Measurements from ENCODE around the gene PPP1R13L. TPM values are rescaled to one million over a fixed set of nuclear protein-coding genes. Genes with fewer than 3 reads are reported as not detected.

The PPP1R13L gene
- total RNA-seq, 2 experiments from 2014 or later, result 11.8 to 13.4 TPM

DNA sequence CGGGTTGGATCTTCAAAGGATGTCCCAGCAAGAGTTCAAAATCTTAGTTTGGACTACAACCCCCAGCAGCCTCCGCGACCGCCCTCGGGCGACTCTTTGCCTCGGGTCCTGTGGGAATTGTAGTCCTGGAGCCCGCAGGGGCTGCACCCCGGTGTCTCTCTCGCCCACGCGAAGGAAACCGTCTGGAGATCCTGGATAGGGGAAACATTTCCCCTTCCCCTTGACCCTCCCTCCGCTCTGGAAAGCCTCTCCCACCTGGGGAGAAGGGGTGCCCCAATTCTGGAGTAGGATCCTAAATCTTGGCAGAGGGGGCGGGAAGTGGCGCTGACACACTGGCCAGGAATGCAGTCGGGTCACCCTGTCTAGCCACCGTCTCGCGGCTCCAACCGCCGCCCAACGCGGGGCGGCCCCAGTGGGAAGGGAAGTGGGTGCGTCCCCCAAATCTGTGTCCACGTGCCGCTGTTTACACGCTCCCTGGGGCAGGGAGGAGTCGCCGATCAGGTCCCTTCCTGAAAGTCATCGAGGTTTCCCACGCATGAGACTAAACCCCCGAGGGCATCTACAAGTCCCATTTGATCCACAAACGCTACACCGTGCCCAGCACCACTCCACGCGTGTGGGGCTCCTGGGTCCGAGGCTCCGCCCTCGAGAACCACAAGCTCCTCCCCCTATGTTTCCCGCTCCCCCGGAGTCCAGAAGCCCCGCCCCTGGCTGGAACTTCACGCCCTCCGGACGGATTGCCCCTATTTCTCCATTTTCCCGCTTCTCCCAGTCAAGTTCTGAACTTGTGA, 761 bp upstream of the PPP1R13L start:
- H3K36me3 Mint-ChIP-seq (ENCODE audit: low read depth), result peaks cover 19% of the 10 kb centered on the region
- H3K4me1 Mint-ChIP-seq (ENCODE audit: low read depth), result peaks cover 46% of the 10 kb centered on the region
- H3K27me3 Mint-ChIP-seq (ENCODE audit: low read depth), result peaks cover 21% of the 10 kb centered on the region
- ATAC-seq, result peak; percentile 59
- DNase-seq, result peak; percentile 90
- H3K27ac Mint-ChIP-seq, result peak overlapping the region; percentile 93
- H3K4me3 Mint-ChIP-seq, result peak overlapping the region; percentile 96
- POLR2A ChIA-PET, result interaction anchor here (0.5 to 1.0 kb wide), 4 partner anchors 13 to 352 kb away, joined by 3 to 4 read pairs (median 3); no protein-coding TSS in a partner anchor
- no peaks in the 10 kb centered on the region for H3K9me3 Mint-ChIP-seq (ENCODE audit: insufficient read depth)
- CTCF ChIA-PET, result interaction anchor here (1.0 to 6.1 kb wide), 5 partner anchors 25 to 80 kb away, joined by 3 to 64 read pairs (median 16); no protein-coding TSS in a partner anchor

DNA sequence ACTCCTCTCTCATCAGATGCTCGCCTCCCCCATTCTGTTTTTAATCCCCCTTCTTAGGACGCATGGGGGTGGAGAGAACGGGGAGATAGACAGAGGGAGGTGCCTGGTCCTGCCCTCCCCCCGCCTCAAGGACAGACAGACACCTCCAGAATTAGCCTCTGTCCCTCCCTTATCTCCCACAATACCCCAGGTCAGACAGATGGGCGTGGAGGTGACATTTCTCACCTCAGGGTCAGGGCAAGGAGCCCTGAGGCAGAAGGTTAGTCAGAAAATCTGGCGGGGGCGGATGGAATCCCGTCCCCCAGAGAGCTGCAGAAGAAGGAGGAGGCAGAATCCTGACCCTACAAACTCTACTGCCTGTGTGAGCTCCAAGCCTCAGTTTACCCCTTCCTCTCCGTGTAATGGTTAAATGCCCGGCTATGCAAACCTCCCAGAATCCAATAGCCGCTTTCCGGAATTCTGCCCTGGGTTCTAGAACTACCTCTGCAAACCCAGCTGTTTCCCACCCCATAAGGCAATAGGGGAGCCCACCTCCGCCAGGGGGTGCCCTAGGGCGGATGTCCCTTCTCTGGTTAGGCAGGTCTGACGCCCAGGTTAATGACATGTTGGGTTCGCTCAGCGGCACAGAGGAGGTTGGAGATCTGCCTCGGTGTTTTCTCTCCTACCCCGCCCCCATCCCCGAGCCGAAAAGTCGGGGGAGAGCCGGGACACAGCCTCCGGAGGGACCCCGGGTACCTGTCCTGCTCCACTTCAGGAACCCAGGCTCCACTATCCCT, 900 bp downstream of the PPP1R13L start:
- CTCF ChIA-PET, result interaction anchor here (0.9 to 6.1 kb wide), 16 partner anchors 11 to 242 kb away, joined by 3 to 64 read pairs (median 4); partner anchors contain the start of genes ERCC1 and FOSB
- DNase-seq, result peak; percentile 89

DNA sequence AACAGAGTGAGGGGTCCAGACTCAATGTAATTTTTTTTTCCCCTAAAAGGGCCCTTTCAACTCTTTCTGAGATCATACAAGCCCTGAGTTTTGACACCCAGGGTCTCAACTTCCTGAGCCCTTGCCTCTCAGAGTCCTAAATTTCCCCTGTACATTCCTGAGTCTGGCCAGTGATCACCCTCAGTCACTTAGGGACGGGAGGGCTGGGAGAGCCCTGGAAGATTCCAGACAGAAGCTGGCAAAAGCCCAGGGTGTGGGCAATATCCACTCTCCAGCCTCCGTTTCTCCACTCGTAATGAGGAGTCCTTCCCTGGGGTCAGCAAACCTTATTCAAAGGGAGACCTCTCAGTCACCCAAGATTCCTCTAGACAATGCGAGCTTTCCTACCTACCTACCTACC, 1.6 kb downstream of the PPP1R13L start:
- no peak for ATAC-seq
- no peak overlapping the region for H3K4me3 Mint-ChIP-seq

More for the DNA sequence above, 900 bp downstream of the PPP1R13L start:
- peak; percentile 22 for ATAC-seq
- Mint-ChIP-seq H3K27ac (peak overlapping the region; percentile 57), H3K9me3 (ENCODE audit: insufficient read depth) (no peaks in the 10 kb centered on the region), H3K4me3 (peak overlapping the region; percentile 96), H3K36me3 (ENCODE audit: low read depth) (peaks cover 12% of the 10 kb centered on the region), H3K4me1 (ENCODE audit: low read depth) (peaks cover 44% of the 10 kb centered on the region), H3K27me3 (ENCODE audit: low read depth) (peaks cover 21% of the 10 kb centered on the region)
- POLR2A ChIA-PET, result interaction anchor here (0.8 to 1.1 kb wide), 2 partner anchors 33 to 75 kb away, joined by 3 to 4 read pairs; partner anchors contain the start of gene ERCC2

DNA sequence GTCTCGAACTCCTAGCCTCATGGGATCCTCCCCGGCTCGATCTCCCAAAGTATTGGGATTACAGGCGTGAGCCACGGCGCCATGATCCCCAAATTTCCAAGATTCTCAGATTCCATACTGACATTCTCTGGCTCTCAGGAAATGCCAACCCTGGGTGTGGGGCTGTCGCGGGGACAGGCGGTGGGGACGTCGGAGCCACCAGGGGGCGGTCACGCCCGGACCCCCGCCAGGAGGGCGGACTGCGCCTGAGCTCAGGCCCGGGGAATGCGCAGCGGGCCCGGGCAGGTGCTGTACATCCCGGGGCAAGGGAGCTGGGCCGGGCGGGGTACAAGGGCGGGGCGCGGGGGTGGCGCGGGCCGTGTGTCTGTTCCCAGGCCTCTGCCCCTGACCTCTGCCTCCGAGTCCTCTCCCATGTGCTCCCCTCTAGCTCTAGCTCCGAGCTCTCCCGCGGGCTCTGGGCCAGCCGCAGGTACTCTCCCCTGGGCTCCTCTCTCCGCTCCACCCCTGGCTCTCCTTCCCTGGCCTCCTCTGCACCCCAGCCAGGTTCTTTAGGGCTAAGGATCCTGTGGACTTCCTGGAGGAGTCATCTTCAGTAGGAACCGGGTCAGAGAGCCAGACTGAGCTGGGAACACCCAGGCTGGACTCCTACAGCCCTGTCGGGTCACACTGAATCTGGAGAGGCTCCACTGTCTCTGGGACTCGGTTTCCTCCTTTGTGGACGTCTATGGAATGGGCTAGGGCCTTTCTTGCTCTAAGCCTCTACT, 2.4 kb downstream of the PPP1R13L start:
- Mint-ChIP-seq H3K27ac (no peak overlapping the region), H3K9me3 (ENCODE audit: insufficient read depth) (no peaks in the 10 kb centered on the region), H3K27me3 (ENCODE audit: low read depth) (peaks cover 32% of the 10 kb centered on the region), H3K36me3 (ENCODE audit: low read depth) (peaks cover 5% of the 10 kb centered on the region), H3K4me1 (ENCODE audit: low read depth) (peaks cover 41% of the 10 kb centered on the region), H3K4me3 (no peak overlapping the region)
- ChIA-PET CTCF (interaction anchor here (0.7 to 6.1 kb wide), 12 partner anchors 8 to 83 kb away, joined by 3 to 64 read pairs (median 4); partner anchors contain the start of genes ERCC2 and FOSB), POLR2A (no interaction called here)
- DNase-seq (no peak), ATAC-seq (no peak)

More for the DNA sequence above, 1.6 kb downstream of the PPP1R13L start:
- H3K27ac Mint-ChIP-seq, result no peak overlapping the region
- CTCF ChIA-PET, result interaction anchor here (1.0 to 6.1 kb wide), 8 partner anchors 17 to 82 kb away, joined by 3 to 64 read pairs (median 4); partner anchors contain the start of gene FOSB
- POLR2A ChIA-PET, result no interaction called here
- H3K4me1 Mint-ChIP-seq (ENCODE audit: low read depth), result peaks cover 44% of the 10 kb centered on the region
- peaks cover 8% of the 10 kb centered on the region for H3K36me3 Mint-ChIP-seq (ENCODE audit: low read depth)
- no peaks in the 10 kb centered on the region for H3K9me3 Mint-ChIP-seq (ENCODE audit: insufficient read depth)
- peaks cover 27% of the 10 kb centered on the region for H3K27me3 Mint-ChIP-seq (ENCODE audit: low read depth)
- no peak for DNase-seq

DNA sequence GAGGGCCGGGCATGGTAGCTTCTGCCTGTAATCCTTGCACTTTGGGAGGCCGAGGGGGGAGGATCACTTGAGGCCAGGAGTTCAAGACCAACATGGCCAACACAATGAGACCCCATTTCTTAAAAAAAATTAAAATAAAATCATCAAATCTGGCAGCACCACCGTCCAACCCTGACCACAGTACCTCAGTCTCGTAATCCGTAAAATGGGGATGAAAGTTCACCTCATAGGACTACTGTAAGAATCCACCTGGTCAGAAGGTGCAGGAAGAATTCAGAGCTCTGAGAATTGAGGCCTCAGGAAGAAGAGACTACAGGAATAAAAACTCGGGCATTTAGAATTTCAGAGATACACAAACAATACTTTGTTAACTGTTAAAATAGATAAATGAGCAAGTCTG, 3.1 kb downstream of the PPP1R13L start:
- Mint-ChIP-seq H3K36me3 (ENCODE audit: low read depth) (peaks cover 7% of the 10 kb centered on the region), H3K9me3 (ENCODE audit: insufficient read depth) (no peaks in the 10 kb centered on the region), H3K27me3 (ENCODE audit: low read depth) (peaks cover 39% of the 10 kb centered on the region), H3K27ac (no peak overlapping the region), H3K4me3 (no peak overlapping the region), H3K4me1 (ENCODE audit: low read depth) (peaks cover 42% of the 10 kb centered on the region)
- DNase-seq (no peak), ATAC-seq (no peak)
- CTCF ChIA-PET, result interaction anchor here (1.0 to 6.1 kb wide), 7 partner anchors 11 to 77 kb away, joined by 3 to 64 read pairs (median 6); partner anchors contain the start of genes ERCC2 and FOSB
- POLR2A ChIA-PET, result interaction anchor here (0.6 kb wide), 1 partner anchor 32 kb away, joined by 3 read pairs; no protein-coding TSS in a partner anchor

DNA sequence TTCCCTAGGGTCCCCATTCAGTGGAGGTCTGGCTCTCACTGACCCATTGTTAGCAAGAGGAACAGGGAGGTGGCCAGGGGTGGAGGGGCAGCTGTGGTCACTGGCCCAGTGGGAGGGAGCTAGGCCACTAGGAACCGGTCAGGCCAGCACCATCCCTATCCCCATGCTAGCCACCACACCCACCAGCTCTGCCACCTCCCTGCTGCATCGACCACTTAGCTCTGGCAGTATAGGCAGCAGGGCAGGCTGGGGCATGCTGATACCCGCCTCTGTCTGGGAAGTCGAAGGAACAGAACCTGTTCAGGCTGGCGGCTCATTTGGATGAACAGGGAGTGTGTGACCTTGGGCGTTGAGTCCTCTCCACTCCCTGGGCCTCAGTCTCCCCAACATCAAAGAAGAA, 4.7 kb downstream of the PPP1R13L start:
- Mint-ChIP-seq H3K27ac (no peak overlapping the region), H3K36me3 (ENCODE audit: low read depth) (peaks cover 8% of the 10 kb centered on the region), H3K4me1 (ENCODE audit: low read depth) (peaks cover 34% of the 10 kb centered on the region), H3K27me3 (ENCODE audit: low read depth) (peaks cover 47% of the 10 kb centered on the region), H3K9me3 (ENCODE audit: insufficient read depth) (no peaks in the 10 kb centered on the region), H3K4me3 (no peak overlapping the region)
- ATAC-seq (no peak), DNase-seq (no peak)
- ChIA-PET CTCF (interaction anchor here (1.1 to 6.1 kb wide), 4 partner anchors 39 to 85 kb away, joined by 3 to 64 read pairs (median 7); no protein-coding TSS in a partner anchor), POLR2A (no interaction called here)

DNA sequence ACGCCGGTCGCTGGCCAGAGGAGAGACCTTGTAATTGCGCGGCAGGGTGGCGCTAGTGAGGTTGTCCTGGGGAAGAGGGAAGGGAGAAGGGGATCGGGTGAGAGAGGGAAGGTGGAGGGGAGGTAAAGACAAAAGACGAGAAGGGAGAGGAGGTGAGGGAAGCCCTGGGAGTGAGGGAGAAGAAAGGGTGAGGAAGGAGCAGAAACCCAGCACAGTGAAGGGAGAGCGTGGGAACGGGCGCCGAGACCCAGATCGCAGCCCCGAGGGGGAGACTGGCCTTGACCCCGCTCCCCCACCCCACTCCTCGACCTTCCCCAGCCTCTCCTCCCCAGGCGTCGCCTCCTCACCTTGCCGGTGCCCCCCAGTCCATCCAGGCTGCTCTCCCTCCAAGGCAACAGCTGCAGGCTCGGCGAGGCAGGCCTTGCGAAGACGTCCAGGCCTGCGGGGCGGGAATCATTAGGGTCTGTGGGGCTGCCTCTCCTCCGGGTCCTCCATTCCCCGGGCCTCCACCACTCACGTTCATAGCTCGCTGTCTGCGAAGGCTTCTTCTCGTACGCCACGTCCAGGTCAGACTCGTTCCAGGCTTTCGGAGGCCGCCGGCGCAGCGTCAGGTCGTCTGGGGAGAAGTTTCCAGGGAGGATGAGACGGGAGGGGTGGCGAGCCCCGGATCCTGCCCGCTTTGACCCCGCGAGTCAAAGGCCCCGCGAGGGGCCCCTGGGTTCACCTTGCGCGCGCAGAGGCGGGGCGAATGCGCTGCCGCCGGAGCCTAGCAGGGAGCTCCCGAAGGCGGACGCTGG, 8.8 kb downstream of the PPP1R13L start:
- Mint-ChIP-seq H3K9me3 (ENCODE audit: insufficient read depth) (no peaks in the 10 kb centered on the region), H3K27ac (no peak overlapping the region), H3K4me1 (ENCODE audit: low read depth) (peaks cover 15% of the 10 kb centered on the region), H3K4me3 (no peak overlapping the region), H3K36me3 (ENCODE audit: low read depth) (peaks cover 5% of the 10 kb centered on the region), H3K27me3 (ENCODE audit: low read depth) (peaks cover 27% of the 10 kb centered on the region)
- CTCF ChIA-PET, result interaction anchor here (0.9 kb wide), 1 partner anchor 83 kb away, joined by 4 read pairs; no protein-coding TSS in a partner anchor
- POLR2A ChIA-PET, result no interaction called here
- no peak for DNase-seq
- peak; percentile 18 for ATAC-seq

DNA sequence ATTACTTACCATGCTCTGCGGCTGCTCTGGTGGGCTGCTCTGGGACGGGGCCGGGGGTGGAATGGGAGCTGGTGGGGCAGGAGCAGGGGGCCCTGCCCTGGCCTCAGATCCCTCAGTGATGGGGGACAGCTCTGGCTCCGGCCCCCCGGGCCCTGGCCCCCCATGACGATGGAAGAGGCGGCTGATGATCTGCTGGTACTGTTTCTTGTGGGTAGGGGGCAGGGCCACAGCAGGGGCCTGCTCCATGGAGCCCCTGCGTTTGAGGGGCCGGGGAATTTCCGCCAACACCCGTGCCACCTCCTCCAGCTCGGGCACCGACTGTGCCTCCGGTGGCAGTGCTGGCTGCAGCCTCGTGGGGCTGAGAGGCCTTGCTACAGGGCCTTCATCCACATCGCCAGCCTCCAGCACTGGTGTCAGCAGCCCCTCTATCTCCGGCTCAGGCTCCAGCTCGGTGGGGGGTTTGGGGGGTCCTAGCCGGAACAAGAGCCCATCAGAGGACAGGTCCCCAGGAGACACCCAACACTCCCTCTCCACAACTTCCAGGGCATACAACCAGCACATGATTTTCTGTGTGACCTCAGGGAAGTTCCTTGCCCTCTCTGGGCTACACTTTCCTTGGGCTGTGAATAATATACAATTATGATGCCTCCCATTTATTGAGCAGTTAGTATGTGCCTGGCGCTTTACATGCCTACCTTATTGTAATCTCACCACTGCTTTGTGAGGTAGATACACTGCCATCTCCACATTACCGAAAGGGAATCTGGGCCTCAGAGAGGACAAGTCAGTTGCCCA, 12.8 kb downstream of the PPP1R13L start:
- DNase-seq (no peak), ATAC-seq (no peak)
- Mint-ChIP-seq H3K36me3 (ENCODE audit: low read depth) (peaks cover 3% of the 10 kb centered on the region), H3K9me3 (ENCODE audit: insufficient read depth) (no peaks in the 10 kb centered on the region), H3K27ac (no peak overlapping the region), H3K4me1 (ENCODE audit: low read depth) (peaks cover 6% of the 10 kb centered on the region), H3K4me3 (no peak overlapping the region), H3K27me3 (ENCODE audit: low read depth) (peaks cover 17% of the 10 kb centered on the region)
- ChIA-PET POLR2A (no interaction called here), CTCF (interaction anchor here (0.7 kb wide), 1 partner anchor 18 kb away, joined by 3 read pairs; no protein-coding TSS in a partner anchor)

DNA sequence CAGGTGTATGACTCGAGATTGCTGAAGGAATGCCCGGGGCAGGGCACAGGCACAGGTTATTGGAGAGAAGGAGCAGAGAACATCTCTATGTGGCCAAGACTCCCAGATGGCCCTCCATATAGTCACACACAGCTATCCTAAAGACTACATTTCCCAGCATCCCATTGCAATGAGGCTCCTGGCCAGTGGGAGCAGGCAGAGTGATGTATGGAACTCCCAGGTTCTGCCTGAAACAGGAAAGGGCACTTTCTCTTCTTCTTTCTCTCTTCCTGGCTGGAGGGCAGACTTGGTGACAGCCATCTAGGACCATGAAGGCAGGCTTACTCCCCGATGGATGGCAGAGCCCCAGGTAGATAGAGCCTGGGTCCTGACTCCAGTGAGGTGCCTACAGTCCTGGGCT, 13.5 kb downstream of the PPP1R13L start:
- no peak overlapping the region for H3K27ac Mint-ChIP-seq
- no peak for DNase-seq
- H3K9me3 Mint-ChIP-seq (ENCODE audit: insufficient read depth), result no peaks in the 10 kb centered on the region
- H3K4me3 Mint-ChIP-seq, result no peak overlapping the region
- no peaks in the 10 kb centered on the region for H3K36me3 Mint-ChIP-seq (ENCODE audit: low read depth)
- ChIA-PET POLR2A (no interaction called here), CTCF (no interaction called here)
- no peak for ATAC-seq
- H3K27me3 Mint-ChIP-seq (ENCODE audit: low read depth), result peaks cover 17% of the 10 kb centered on the region
- H3K4me1 Mint-ChIP-seq (ENCODE audit: low read depth), result peaks cover 3% of the 10 kb centered on the region
